Gastrocnemius medialis (tissue), 4 donors: ENCODE data around the gene PRPF4.

ENCODE experiments used
- CTCF ChIP-seq, 5 experiments: fragments of 450-650 bp in 3 of 5; fragments of 200-600 bp in 2 of 5; sonication (generic) in 2 of 5; IDR thresholded peaks in 4 of 5; conservative IDR thresholded peaks in 1 of 5; 1 replicate in 4 of 5; 2 replicates in 1 of 5; pipeline ENCODE4 v1.5.1; 2016 to 2019; ENCODE audit warnings: antibody characterized with exemption in 5 of 5, mild to moderate bottlenecking in 3 of 5, moderate library complexity in 3 of 5
- POLR2A ChIP-seq, 2 donors: fragments of 450-650 bp; IDR thresholded peaks; one replicate each; pipeline ENCODE4 v1.6.1; 2017; ENCODE audit warnings: antibody characterized with exemption in 2 of 2, mild to moderate bottlenecking in 2 of 2, moderate library complexity in 2 of 2

DNA sequence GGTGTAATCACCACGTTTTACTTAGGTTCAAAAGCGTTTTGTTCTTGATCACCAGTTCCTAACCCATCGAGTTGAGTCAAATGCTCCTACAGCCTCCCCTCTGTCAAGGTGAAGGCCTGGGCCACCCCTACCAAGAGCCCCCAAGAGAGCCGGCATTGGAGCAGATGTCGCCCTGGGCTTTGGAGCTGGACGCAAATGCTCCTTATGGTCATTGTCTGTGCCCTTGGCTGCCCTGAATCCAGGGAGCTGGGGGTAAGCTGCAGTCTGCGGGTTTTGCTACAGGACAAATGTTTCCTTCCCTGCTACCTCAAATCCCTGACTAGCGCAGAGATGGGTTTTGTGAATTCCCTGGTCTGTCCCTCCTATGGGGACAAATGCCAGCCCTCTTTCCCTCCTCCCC is 22.9 kb downstream of the PRPF4 start:
- TF ChIP-seq CTCF (IDR thresholded peaks at IDR 0.05 in 4 of 5, conservative IDR thresholded peaks at IDR 0.05 in 1 of 5) (no peak), POLR2A (IDR thresholded peaks at IDR 0.05) (no peak)
